ENCODE data around the gene SIT1.

GRCh38 chr9:35700031-35700430 is 49.3 kb upstream of the SIT1 start:
- TF ChIP-seq CTCF (IDR thresholded peaks at IDR 0.05; ENCODE audit: insufficient read depth, low read length) (no peak), REST (IDR thresholded peaks at IDR 0.05; ENCODE audit: insufficient replicate concordance, low read depth) (no peak), POLR2AphosphoS5 (IDR thresholded peaks at IDR 0.05; ENCODE audit: low read depth) (no peak), GABPA (IDR thresholded peaks at IDR 0.05; ENCODE audit: low read depth) (no peak), SPI1 (IDR thresholded peaks at IDR 0.05; ENCODE audit: borderline replicate concordance, low read depth) (no peak)
